GM15510 (cell line): ENCODE measurements around the gene CLDN7.

Experiments
- POLR2A ChIP-seq: IDR thresholded peaks from 3 replicates; pipeline ENCODE4 v1.6.1; 2011; ENCODE audit warnings: borderline replicate concordance; ENCODE audit not compliant: insufficient read length; ENCODE audit errors: extremely low read depth

Gene CLDN7

DNA sequence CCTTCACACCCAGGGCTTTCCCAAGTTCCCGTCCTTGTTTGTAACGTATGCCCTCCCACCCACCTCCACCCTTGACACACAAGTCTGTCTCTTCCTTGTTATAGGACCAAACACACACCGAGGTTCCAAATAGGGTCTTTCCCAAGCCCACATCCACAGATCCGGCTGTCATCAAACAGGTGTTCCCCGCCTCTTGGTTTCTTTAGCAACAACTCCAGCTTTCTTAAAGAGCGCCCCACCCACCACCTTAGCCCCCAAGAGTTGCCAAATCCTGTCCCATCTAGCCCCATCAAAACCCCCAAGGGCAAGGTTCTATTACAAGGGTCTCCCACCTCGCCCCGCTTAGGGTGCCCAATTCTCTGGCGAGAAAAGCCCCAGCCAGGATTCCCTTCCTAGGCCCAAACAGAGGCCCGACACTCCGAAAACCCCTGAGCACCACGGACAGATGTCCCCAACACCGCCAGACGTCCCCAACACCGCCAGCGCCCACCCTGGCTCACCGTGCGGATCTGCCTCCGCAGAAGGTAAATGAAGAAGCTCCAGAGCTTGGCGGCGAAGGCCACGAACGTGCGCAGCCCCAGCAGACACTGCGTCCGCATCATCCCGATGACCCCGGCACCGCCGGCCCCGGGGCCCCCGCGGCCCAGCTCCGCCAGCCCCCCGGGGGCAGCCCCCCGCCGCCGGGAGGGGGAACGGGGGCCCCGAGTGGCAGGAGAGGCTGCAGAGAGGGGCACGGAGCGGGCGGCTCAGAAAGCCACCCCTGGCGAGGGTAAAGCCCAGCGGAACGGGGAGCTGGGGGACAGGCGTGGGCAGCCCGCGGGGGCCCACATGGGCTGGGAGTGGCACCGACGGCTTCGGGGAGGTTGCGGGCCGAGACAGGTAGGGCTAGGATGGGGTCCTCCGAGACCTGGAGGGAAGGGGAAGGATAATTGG is 11.3 kb downstream of the CLDN7 start:
- TF ChIP-seq POLR2A = no peak

DNA sequence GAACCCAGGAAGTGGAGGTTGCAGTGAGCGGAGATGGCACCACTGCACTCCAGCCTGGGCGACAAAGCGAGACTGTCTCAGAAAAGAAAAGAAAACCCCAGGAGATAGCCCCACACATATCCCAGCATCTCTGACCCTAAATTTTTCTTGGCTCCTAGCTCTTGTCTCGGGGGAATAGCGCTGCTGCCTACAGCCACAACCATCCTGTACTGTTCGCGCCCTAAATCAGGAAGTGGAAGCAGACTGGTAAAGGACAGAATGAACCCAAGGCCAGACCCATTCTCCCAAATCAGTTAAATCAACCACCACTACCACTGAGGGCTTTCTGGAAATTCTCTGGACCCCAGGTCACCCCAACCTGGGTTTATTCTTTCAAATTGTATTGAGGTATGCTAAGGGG is 12.4 kb downstream of the CLDN7 start:
- no peak for TF ChIP-seq POLR2A

DNA sequence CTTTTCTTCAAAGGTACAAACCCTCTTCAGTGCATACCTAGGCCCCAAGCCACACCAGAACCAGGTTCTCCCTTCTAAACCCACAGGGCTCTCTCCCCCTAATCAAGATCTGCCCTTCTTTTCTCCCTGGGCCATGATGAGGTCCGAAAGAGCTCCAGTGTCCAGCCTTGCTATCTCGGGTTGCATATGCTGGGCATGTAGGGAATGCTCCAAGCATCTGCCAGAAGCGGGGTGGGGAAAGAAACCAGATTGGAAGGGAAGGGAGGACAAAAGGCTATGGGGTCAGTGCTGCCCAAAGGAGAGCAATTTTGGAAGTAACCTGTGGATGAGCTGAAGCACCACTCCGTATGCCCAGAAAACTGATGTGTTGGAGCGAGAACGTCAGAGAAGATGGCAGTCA is 13.1 kb downstream of the CLDN7 start:
- no peak for TF ChIP-seq POLR2A

DNA sequence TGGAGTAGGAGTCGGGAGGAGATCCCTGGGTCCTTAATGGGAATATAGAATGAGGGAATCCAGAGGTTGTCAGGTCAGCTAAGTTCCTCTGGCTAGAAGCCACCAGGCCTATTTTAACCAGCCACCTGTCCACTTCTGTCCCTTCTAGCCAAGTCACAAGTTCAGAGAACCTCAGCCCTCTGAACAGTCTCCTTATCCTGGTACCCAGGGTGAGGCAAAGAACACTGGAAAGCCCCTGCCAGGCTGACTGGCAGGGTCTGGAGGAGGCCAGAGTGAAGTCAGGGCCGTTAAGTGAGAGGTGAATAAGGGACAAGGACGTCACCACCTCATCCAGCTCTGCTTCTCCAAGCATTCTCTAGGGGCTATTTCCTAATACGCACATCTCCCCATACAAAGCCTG is 13.5 kb downstream of the CLDN7 start:
- TF ChIP-seq POLR2A = no peak

DNA sequence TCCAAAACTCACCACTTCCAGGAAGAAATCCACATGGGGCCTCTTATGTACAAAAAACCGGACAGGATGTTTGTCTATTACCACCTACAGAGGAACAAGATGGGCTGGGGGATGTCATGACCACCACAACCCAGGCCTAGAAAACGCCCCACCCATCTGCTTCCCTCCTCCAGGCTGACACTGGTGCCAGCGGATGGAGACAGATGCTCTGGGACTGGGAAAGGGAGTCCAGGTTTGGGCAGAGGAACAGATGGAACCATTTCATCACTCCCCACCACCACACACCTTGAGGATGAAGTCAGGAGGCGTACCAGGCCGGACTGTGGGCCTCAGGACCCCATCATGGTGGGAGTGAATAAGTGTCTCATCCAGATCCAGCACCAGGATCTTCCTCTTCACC is 15.5 kb downstream of the CLDN7 start:
- TF ChIP-seq POLR2A = no peak

DNA sequence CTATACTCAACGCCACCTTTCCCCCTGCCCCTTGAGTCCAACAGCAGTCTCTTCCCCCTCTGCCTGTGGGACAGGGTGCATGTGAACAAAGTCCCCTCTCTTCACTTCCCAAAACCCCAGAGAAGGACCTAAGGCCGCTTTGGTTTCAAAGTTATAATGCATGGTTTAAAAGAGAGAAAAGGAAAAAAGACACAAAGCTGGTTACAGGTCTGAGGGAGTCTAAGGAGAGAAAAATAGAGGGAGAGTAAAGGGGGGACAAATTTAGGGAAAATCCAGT is 18.9 kb downstream of the CLDN7 start:
- TF ChIP-seq POLR2A = no peak

DNA sequence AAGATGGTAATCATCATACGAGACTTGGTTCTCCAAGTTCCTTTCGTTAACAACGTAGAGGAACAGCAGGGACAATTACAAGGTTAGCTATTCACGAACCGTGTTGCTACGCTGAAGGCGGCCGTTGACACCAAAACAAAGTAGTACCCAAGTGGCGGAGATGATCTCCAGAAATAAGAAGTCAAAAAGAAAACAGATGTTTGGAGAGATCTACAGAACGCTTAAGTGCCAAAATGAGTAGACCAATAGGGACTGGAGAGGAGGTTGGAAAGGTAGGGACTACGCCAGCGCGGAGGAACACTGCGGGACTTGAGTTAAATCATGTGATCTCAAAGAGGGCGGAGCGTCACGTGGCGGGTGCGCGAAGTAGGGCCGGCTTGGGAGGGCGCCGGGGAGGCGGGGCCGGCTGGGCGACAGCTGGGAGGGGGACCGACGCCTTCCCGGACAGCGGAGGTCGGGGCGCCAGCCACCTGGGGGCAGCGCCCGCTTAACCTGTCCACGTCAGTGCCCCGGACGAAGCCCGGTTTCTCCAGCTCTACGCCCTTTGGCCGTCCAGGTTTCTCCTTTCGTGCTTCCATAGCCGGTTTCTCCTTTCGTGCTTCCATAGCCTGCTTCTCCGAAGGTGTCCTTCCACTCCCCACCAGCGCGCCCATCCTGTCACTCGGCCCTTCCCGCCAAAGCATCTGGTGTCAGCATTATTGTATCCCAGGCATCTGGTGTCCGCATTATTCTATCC is 19.4 kb downstream of the CLDN7 start:
- TF ChIP-seq POLR2A = peak; percentile 55

DNA sequence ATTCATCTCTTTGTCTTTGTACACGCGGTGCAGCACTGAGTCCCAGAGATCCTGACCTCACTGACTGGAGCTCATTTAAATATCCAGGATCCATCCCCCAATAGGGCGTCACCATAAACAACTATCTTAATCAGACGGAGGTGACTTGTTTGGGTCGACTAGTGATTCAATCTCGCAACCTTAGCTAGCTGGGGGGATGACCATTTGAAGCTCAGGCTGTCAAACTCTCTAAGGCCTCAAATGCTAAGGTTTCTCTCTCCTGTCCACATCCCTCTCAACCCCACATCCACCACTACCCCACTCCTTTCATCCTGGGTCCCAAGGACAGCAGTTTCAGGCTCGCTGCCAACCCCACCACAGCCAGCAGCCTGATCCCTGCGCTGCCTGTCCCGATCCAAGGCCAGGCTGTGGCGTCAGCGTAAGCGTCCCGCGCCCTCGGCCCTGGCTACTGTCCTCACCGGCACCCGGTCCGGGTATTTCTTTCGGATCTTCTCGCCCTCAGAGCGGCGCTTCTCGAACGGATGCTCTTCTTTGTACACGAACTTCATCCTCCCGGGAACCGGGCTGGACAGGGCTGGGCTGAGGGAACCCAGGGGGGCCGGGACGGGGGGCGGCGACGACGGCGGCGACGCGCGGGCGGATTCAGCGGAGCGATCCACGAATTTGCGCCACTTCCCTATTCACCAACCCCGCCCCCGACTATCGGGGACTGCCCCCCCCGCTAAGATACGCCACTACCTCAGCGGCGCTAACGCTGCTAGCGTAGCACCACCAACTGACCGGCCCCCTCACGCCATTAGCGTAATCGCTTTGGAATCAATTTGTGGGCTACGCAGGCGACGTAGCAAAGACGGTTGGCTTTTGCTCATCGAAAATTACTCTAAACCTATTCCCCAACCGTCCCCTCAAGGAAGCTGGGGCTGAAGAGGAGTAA is 20.2 kb downstream of the CLDN7 start, which contains the start of gene GABARAP:
TSS of gene GABARAP (minus strand) at position 667 of the 934 bp plus-strand sequence. CDS start at position 548, 119 bp downstream.
- peak; percentile 43 for TF ChIP-seq POLR2A

DNA sequence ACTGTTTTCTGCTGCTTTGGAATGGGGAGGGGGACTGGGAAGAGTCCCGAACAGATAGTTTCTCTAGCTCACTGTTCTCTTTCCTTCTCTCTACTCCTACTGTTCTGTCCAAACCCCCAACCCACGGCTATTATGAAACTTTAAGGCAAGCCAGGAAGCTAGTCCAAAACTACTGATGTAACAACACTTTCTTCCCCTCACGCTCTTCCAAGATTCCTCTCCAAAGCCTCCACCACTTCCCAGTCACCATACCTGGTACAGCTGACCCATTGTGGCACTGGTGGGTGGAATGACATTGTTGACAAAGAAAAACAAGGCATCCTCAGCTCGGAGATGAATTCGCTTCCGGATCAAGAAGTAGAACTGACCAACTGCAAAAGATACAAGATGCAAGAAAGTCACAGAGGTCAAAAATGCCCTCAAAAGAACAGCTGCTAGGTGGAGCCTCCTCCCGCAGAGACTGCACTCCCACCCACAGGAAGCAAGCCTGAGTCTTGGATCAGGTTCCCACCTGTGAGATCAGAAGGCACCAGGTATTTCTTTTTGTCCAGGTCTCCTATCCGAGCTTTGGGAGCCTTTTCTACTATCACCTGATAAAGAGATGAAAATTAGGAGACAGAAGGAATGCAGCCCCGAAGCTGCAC is 21.1 kb downstream of the CLDN7 start:
- no peak for TF ChIP-seq POLR2A

DNA sequence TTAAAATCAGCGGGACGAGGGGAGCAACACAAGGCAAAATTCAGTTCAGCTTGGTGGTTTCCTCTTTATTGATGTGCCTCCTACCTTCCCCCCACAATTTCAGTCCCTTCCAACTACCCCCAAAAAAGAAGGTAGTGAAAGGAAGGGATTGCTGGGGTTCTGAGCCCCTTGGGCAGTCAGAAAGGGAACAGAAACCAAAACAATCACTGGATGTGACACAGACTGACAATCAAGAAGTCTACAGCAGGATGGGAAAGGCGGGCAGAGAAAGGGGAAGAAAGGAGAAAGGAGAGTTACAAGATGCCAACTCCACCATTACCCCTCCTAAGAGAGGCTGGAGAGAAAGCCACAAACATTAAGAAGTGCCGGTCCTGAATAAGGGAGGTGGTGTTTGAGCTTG is 21.9 kb downstream of the CLDN7 start:
- no peak for TF ChIP-seq POLR2A

DNA sequence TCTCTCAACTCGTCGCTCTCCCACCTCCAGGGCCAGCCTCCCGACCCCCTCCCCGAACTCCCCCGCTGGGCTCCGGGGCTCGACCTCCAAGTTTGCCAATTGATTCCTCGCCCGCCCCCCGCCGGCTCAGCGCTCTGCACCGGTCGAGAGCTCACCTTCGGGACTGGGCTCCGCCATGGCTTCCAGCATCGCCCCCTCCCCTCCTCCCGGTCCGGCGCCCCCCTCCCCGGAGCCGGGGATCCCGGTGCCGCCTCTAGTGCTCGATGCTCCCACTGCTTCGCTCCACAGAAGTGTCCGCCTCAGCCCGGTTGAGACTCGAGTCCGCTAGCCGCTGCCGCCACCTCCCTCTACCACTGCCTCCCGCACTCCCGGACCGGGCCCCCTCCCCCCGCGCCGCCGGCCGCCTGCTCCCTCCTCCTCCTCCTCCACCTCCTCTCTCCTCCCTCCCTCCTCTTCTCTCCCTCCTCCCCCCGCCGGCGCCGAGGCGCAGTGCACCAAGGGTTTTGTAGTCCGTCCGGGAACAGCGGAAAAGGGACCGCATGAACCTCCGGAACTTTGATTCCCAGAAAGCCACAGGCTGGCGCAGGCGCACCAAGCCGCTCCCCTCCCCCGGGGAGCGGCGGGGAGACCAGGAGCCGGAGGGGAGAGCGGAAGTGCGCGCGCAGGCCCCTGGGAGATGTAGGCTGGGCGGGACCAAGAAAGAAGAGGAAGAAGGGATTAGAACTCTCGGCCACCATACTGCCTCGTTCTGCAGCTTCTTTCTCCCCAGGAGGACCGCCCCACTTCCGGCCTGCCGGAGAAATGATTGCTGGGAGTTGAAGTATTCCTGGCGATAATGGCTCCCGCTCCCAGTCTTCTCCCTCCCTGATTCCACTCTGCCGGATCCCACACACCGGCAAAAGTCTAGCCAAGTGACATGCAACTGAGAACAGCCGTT is 22.9 kb downstream of the CLDN7 start, which contains the start of gene PHF23:
TSS of gene PHF23 (minus strand) at position 367 of the 937 bp plus-strand sequence. CDS start at position 189, 178 bp downstream.
- TF ChIP-seq POLR2A = peak; percentile 43

DNA sequence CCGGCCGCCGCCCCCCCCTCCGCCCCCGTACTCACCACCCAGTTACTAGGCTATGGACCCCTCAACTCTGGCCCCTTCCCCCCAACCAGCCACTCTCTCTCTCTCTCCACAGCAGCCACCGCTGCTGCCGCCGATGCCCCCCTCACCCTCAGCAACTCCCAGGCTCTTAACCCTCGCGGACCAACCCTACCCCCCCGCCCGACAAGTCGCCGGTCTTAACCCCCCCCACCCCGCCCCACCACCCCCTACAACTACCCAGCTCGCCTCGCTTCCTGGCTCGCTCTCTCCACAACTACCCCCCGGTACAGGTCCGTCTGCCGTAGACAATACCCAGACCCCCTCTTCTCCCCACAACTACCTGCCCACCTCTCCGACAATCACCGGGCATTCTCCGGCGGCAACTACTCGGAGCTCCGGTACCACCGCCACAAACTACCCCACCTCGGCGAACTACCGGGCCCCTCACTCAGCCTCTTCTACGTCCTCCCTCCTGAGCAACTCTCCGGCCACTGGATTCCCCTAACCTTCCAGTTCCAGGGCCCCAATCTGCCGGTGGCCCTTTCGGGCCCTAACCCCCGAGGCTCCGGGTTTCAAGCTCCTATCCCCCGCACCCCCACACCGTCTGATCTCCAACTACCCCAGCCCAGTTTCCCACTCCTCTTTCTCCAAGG is 23.7 kb downstream of the CLDN7 start:
- TF ChIP-seq POLR2A = no peak
